GM23248 (cell line): Measurements from ENCODE around the gene ITGA8.

Experiments
- EZH2 ChIP-seq: fragments of 200-600 bp; sonication (generic); IDR thresholded peaks from 2 replicates; pipeline ENCODE4 v1.6.1; 2018; ENCODE audit warnings: antibody characterized with exemption, mild to moderate bottlenecking; ENCODE audit not compliant: insufficient read depth, poor library complexity, severe bottlenecking
- EZH2phosphoT487 ChIP-seq: fragments of 200-600 bp; sonication (generic); IDR thresholded peaks from 2 replicates; pipeline ENCODE4 v1.6.1; 2018; ENCODE audit warnings: antibody characterized with exemption, moderate library complexity, mild to moderate bottlenecking, low read depth; ENCODE audit not compliant: insufficient read depth

DNA sequence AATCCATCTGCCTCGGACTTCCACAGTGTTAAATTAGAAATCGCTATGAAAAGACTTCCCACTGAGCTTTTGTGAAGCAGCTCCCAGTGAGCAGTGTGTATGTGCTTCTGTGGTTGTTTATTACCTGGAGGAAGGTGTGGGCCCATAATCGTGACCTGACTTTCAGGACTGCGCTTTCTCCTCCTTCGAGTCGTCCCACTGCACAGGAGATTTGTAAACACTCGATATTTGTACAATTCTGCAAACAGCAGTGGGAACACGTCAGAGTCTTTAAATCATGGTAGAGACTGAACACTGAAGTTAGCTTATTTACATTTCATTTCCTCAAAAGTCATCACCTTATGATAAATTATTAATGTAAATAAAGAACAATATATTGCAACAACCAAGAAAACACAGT is 171.4 kb downstream of the ITGA8 start:
- TF ChIP-seq EZH2phosphoT487 (no peak), EZH2 (no peak)
